HG03097 (cell line): ENCODE data around the gene ZBTB32.
"Not testable (repeated sequence)": the region's sequence is repeated elsewhere in the genome, so short reads cannot be mapped to it uniquely, and the experiment has no call there.

Source experiments
- ATAC-seq: cut with Tn5 transposase; IDR thresholded peaks from one replicate; pipeline ENCODE4 v1.9.1; 2021; ENCODE audit not compliant: unreplicated experiment, low FRiP score

Gene ZBTB32, protein sequence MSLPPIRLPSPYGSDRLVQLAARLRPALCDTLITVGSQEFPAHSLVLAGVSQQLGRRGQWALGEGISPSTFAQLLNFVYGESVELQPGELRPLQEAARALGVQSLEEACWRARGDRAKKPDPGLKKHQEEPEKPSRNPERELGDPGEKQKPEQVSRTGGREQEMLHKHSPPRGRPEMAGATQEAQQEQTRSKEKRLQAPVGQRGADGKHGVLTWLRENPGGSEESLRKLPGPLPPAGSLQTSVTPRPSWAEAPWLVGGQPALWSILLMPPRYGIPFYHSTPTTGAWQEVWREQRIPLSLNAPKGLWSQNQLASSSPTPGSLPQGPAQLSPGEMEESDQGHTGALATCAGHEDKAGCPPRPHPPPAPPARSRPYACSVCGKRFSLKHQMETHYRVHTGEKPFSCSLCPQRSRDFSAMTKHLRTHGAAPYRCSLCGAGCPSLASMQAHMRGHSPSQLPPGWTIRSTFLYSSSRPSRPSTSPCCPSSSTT

DNA sequence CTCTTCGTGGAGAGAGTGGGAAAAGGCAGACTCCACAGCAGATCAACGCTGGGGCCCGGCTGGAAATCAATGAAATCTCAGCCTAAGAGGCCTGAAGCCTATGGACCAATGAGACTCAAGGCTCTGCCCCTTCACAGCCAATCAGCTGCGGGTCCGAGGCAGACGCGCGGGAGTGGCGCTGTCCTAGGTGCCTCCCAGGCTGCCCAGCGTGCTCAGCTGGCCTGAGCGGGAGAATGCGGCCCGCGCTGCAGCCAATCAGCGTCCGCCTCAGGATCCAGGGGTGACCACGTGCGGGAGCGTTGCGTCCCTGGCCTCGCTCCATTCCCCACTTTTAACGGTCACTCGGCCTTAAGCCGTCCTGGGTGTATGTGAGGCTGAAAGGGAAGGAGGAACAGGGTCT lies at the start of gene ZBTB32:
ZBTB32 (plus strand) TSS at position 341 of the 400 bp plus-strand sequence. CDS start 10,069 bp downstream, outside the sequence.
- ATAC-seq, result no peak

DNA sequence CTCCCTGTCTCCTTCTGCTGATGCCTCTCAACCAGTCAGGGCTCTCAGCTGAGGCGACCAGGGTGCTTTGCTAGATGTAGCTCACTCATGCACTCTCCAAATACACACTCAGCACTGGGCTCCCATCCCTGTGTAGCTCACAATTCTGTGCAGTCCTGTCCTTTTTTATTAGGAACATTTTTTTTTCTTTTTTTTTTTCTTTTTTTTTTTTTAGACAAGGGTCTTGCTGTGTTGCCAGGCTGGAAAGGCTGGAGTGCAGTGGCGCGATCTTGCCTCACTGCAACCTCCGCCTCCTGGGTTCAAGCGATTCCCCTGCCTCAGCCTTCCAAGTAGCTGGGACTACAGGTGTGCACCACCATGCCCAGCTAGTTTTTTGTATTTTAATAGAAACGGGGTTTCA lies 49.5 kb upstream of the ZBTB32 start:
- ATAC-seq, result not testable (repeated sequence)

DNA sequence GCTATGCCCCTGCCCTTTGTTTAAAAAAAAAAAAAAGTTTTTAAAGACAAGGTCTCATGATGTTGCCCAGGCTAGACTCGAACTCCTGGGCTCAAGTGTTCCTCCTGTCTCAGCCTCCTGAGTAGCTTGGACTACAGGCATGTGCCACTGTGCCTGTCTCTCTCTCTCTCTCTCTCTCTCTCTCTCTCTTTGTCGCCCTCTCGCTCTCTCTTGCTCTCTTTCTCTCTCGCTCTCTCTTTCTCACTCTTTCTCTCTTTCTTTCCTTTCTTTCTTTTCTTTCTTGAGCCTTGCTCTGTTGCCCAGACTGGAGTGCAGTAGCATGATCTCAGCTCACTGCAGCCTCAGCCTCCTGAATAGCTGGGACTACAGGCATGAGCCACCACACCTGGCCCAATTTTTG lies 48.8 kb upstream of the ZBTB32 start:
- ATAC-seq, result no peak

DNA sequence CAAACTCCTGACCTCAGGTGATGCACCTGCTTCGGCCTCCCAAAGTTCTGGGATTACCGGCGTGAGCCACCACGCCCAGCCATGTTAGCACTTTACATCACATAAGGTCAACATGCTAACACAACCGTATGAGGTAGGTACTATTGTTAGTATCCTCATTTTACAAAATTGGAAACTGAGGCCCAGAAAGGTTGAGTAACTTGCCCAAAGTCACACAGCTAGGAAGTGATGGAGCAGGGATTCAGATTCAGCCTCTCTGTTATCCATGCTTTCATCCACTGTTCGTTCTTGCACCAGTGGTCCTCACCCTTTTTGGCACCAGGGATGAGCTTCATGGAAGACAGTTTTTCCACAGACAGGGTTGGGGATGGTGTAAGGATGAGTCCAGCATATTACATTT lies 47.7 kb upstream of the ZBTB32 start:
- ATAC-seq, result no peak

DNA sequence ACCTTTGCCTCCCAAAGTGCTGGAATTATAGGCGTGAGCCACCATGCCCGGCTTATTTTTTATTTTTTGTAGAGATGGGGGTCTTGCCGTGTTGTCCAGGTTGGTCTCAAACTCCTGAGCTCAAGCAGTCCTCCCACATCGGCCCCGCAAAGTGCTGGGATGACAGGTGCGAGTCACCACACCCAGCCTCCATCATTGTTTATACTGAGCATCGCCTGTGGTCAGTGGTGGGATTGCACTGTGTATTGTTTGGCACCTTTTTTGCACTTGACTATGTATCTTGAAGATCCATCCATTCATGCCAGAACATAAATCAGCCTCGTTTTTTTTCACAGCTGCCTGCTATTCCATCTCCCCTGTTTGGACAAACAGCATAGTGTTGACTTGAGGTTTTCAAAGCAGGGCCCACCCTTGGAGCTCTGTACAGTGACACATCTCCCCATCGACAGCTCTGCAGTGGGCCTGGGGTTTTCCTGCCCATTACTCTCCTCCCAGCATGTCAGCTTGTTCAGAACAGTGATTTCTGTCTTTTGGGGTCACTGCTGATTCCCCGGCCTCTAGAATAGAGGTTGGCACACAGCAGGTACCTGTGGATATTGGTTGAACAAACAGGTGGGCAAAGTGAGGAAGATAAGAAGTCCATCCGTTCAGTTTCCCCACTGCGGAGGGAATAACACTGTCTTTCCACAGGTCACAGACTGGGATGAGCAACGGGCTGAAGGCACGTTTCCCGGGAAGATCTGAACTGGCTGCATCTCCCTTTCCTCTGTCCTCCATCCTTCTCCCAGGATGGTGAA lies 46.3 kb upstream of the ZBTB32 start:
- ATAC-seq, result no peak

DNA sequence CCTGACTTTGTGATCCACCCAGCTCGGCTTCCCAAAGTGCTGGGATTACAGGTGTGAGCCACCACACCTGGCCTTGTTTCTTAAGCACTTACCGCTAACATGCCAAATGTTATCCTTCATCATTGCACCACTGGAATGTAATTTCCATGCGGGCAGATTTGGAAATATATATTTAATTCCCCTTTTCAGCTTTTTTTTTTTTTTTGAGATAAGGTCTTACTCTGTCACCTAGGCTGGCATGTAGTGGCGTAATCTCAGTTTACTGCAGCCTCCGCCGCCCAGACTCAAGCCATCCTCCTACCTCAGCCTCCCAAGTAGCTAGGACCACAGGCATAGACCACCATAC lies 42.4 kb upstream of the ZBTB32 start:
- ATAC-seq, result no peak

DNA sequence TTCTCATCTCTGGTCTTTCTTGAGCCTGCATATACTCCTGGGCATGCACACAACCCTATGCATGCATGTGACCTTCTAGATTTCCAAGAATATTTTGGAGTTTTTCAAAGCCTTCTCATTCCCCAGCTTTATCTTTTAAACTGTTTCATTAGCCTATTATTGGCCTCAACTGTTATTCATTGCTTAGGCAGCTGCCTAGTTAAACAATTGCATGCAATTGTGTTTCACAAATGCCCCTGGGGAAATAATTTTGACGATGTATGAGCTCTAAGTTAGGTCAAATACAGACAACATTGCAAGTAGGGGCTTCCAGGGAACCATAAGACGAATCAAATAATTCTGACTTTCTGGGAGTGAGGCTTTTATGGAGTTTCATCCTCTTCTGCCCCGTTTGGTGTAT lies 40.4 kb upstream of the ZBTB32 start:
- no peak for ATAC-seq

DNA sequence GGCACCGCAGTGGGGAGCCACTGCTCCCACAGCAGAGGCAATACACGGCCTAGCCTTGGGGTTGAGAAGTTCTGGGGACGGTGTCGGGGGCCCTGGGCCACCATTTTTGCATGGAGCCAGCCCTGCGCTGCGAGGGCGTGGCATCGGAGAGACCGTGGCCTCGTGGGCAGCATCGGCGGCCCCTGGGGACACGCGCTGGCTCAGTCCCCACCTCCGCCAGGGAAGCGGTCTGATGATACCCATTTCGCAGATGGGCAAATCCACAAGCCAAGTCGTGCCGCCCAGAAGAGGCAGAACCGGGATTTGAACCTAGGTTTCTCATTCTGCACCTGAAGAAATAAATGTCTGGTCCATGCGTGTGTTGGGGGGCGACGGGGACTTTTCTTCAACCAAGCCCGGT lies 39.2 kb upstream of the ZBTB32 start:
- no peak for ATAC-seq

DNA sequence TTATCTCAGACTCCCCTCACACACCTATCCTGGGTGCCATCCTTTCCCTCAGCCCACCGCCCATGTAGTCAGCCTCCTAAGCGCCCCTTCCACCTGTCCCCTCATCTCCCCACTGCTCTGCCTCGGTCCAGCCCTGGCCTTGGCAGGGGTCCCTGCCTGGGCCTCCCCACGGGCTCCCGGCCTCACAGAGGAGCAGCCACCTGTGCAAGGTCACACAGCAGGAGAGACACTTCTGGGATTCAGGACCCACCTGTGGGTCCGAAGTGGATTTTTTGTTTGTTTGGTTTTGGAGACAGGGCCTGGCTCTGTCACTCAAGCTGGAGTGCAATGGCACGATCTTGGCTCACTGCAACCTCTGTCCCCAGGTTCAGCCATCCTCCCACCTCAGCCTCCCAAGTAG lies 38.8 kb upstream of the ZBTB32 start:
- no peak for ATAC-seq

DNA sequence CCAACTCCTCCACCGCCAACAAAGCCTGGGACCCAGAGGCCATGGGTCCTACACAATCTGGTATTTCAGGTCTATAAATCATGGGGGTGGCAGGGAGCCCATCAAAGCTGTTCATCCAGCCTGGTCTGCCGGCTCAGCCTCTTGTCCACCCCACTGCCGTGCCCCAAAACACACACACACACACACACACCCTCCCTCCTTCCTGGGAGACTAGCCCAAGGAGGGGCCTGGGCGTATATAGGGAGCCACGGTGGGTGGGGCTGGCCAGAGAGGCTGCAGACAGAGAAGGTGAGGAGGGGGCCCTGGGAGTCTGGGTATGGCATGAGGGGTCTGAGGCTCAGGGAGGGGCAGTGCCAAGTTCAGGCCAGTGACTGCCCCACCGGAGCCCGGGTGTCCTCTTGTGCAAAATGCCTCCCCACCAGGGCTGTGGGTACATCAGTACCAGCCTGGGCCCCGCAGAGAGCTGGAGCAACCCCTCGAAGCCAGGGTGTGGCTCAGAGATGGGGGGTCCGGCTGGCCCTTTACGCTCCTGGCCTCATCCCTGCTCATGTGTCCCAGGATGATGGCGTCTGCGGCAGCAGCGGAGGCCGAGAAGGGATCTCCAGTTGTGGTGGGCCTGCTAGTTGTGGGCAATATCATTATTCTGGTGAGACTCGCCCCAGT lies 38.0 kb upstream of the ZBTB32 start, which contains the start of gene UPK1A:
UPK1A (plus strand) TSS at position 267 of the 663 bp plus-strand sequence; CDS start at position 563, 296 bp downstream.
- ATAC-seq, result no peak

DNA sequence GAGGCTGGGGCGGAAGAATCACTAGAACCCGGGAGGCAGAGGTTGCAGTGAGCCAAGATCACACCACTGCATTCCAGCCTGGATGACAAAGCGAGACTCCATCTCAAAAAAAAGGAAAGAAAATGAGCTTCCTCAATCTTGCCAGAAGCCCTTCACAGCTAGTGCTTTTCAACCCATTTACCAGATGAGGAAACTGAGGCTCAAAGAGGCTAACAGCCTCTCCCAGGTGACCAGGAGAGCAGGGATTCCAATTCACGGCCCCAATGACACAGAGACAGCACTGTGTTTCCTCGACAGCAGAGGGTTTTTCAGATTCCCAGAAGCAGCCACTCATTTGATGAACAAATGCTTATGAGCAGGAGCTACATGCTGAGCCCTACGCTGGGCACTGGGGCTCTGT lies 34.8 kb upstream of the ZBTB32 start:
- no peak for ATAC-seq

DNA sequence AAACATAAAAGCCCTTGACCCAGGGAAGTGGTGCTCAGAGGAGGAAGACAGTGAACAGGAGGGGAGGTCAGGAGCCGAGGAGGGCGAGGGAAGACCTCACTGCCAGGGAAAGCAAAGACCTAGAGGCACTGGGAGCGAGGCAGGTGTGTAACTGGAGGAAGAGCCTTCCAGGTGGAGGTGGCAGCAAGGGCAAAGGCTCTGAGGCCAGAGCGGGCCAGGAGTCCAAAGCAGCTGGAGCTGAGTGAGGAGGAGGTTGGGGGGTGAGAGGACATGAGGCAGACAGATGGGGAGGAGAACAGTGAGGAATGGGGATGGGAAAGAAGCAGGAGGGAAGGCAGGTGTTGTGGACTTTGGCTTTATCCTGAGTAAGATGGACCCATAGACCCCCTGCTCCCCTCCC lies 34.4 kb upstream of the ZBTB32 start:
- ATAC-seq, result no peak

DNA sequence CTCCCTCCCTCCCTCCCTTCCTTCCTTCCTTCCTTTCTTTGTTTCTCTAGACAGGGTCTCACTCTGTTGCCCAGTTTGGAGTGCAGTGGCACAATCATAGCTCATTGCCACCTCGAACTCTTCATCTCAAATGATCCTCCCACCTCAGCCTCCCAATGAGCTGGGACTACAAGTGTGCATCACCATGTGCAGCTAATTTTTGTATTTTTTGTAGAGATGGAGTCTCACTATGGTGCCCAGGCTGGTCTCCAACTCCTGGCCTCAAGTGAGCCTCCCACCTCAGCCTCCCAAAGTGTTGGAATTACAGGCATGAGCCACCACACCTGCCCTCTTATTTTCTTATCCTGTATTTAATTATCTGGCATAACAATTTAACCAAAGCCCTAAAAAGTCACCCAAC lies 33.7 kb upstream of the ZBTB32 start:
- ATAC-seq, result no peak

DNA sequence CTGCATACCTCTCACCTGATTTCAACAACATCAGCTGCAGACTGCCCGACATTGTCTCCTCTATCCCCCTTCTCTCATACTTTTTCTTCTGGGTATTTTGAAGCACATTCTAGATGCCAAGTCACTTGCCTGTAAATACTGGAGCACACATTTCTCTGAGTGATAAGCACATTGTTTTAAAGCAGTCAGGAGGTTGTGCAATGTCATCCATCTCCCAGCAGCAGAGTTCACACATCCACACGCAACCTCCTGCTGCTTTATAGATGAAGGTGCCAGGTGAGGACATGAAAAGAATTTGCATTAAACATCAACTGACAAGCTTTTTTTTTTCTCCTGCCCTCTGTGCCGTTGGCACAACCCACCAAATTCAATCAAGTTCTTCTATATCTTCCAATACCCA lies 32.5 kb upstream of the ZBTB32 start:
- no peak for ATAC-seq

DNA sequence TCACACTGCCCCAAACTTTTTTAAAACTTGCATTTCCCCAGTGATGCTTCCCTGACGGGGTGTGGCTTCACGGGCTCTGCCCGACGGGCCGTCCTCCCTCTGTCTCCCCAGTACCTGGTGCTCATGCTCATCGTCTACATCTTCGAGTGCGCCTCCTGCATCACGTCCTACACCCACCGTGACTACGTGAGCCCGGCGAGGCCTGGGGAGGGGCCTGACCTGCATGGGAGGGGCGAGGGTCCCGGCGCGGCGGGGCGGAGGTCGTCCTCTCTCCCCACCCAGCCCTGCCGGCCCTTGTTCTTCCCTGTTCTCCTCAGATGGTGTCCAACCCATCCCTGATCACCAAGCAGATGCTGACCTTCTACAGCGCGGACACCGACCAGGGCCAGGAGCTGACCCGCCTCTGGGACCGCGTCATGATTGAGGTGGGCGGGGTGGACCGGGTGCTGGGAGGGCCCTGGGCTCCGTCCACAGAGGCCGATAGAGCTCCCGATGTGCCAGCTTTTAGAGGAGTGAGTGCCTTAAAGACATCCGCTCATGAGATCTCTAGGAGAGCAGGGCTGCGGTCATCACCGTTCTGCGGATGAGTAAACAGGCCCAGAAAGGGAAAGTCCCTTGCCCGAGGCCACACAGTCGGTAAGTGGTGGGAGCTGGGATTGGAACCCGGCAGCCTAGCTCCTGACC lies 31.1 kb upstream of the ZBTB32 start:
- no peak for ATAC-seq

DNA sequence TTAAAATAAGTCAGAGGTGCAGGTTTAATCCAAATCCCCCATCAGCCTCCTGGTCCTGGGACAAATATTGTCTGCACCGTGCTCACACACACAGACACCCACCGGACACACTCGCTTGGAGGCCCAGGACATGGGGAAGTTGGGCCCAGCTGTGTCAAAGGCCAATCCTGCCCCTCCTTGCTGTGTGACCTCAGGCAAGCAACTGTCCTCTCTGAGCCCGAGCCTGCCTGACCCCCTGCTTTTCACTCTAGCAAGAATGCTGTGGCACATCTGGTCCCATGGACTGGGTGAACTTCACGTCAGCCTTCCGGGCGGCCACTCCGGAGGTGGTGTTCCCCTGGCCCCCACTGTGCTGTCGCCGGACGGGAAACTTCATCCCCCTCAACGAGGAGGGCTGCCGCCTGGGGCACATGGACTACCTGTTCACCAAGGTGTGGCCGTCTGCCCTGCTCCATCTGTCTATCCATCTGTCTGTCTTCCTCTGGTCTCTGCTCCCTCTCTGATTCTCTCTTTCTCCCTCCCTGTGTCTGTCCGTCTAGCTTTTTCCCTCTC lies 28.7 kb upstream of the ZBTB32 start:
- no peak for ATAC-seq

DNA sequence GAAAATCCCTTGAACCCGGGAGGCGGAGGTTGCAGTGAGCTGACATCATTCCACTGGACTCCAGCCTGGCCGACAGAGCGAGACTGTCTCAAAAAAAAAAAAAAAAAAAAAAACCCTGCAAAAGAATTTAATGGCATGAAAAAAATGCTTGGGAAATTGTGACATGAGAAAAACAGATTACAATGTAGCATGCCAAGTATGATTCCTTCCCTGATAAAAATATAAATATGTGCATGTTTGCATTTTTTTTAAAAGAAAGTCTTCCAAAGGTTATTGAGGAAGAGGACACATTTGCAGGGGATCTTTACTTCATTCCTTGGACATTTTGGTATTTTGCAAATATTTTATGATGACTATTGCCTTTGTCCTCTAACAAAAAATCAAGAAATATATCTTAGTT lies 14.5 kb upstream of the ZBTB32 start:
- ATAC-seq, result no peak

DNA sequence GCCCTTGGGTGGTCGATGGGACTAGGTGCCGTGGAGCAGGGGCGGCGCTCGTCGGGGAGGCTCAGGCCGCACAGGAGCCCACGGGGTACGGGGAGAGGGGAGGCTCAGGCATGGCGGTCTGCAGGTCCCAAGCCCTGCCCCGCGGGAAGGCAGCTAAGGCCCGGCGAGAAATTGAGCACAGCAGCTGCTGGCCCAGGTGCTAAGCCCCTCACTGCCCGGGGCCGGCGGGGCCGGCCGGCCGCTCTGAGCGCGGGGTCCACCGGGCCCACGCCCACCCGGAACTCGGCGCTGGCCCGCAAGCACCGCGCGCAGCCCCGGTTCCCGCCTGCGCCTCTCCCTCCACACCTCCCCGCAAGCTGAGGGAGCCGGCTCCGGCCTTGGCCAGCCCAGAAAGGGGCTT lies 13.3 kb upstream of the ZBTB32 start:
- not testable (repeated sequence) for ATAC-seq

DNA sequence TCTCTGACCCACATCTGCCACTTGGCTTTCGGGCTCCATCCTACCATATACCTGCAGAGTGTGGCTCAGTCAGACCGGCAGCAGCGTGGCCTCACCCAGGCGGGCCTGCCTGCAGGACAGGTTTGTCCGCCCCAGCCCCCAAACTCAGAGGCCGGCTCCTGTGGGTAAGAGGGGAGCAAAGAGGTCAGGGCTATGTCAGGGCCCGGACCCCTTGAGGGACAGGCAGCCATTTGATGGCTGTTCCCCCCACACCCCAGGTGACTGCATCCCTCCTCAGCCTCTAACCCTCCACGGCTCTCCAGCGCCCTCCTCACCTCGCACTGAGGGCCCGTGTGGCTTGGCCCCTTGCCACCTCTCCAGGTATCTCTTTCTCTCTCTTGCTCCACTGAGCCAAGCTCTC lies 12.3 kb upstream of the ZBTB32 start:
- ATAC-seq, result no peak

DNA sequence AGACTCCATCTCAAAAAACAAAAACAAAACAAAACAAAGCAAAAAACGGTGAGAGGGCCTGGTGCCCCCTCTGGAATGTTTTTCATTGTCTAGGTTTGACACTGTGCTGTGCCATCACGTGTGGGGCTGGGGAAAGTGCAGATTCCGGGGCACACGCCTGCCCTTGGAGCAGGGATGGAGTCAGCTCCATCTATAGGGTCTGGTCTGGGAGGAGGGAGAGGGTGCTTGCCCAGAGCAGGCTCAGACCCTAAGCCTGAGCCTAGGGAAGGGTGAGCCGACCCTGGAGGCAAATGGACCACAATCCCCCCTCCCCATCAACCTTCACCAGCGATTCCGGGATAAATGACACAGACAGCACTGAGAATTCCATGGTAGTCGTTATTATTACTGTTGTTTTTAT lies 10.9 kb upstream of the ZBTB32 start:
- peak; percentile 17 for ATAC-seq
